ENCODE results near the gene UBE2J2. TPM values are rescaled to one million over a fixed set of nuclear protein-coding genes. Genes with fewer than 3 reads are reported as not detected.
A peak's percentile ranks its signal among the peaks of the same experiment; 100 is the strongest.

Gene UBE2J2
- polyA plus RNA-seq, 1 donor from 2014 or later: 74.3 TPM

GRCh38 chr1:1305300-1306069 is 31.8 kb upstream of the UBE2J2 start:
- Mint-ChIP-seq H3K9me3 (no peaks in the 10 kb centered on the region), H3K36me3 (no peaks in the 10 kb centered on the region), H3K4me3 (peak overlapping the region; percentile 87 to 96 (median 94)), H3K27ac (peak overlapping the region; percentile 84 to 95 (median 87)), H3K27me3 (no peaks in the 10 kb centered on the region), H3K4me1 (peaks cover 12 to 18% (median 13%) of the 10 kb centered on the region in 3 donors)

GRCh38 chr1:1304331-1305299 is 31.0 kb upstream of the UBE2J2 start:
- no peaks in the 10 kb centered on the region for H3K36me3 Mint-ChIP-seq
- peak overlapping the region; percentile 87 to 96 (median 94) for H3K4me3 Mint-ChIP-seq
- H3K9me3 Mint-ChIP-seq: no peaks in the 10 kb centered on the region
- no peaks in the 10 kb centered on the region for H3K27me3 Mint-ChIP-seq
- H3K27ac Mint-ChIP-seq: peak overlapping the region; percentile 84 to 95 (median 87)
- H3K4me1 Mint-ChIP-seq: peaks cover 13 to 18% (median 18%) of the 10 kb centered on the region in 3 donors

- no peak overlapping the region for H3K27ac Mint-ChIP-seq
- H3K4me1 Mint-ChIP-seq: peaks cover 13 to 18% (median 16%) of the 10 kb centered on the region in 3 donors
- H3K9me3 Mint-ChIP-seq: no peaks in the 10 kb centered on the region
- H3K4me3 Mint-ChIP-seq: no peak overlapping the region
- H3K27me3 Mint-ChIP-seq: no peaks in the 10 kb centered on the region
- no peaks in the 10 kb centered on the region for H3K36me3 Mint-ChIP-seq
These were observed 30.1 kb upstream of the UBE2J2 start for GRCh38 chr1:1303736-1304135.

- no peaks in the 10 kb centered on the region for H3K36me3 Mint-ChIP-seq
- no peak overlapping the region for H3K4me3 Mint-ChIP-seq
- no peaks in the 10 kb centered on the region for H3K27me3 Mint-ChIP-seq
These were observed 29.4 kb upstream of the UBE2J2 start for GRCh38 chr1:1302951-1303509.

GRCh38 chr1:1302006-1302430 is 28.4 kb upstream of the UBE2J2 start:
- Mint-ChIP-seq H3K9me3 (no peaks in the 10 kb centered on the region), H3K27me3 (no peaks in the 10 kb centered on the region), H3K27ac (no peak overlapping the region), H3K36me3 (no peaks in the 10 kb centered on the region), H3K4me1 (peaks cover 13 to 16% (median 16%) of the 10 kb centered on the region in 3 donors), H3K4me3 (no peak overlapping the region)

More at GRCh38 chr1:1302951-1303509, 29.4 kb upstream of the UBE2J2 start:
- no peak overlapping the region for H3K27ac Mint-ChIP-seq
- H3K4me1 Mint-ChIP-seq: peaks cover 13 to 18% (median 16%) of the 10 kb centered on the region in 3 donors
- H3K9me3 Mint-ChIP-seq: no peaks in the 10 kb centered on the region

- no peaks in the 10 kb centered on the region for H3K27me3 Mint-ChIP-seq
- H3K27ac Mint-ChIP-seq: no peak overlapping the region
- no peaks in the 10 kb centered on the region for H3K9me3 Mint-ChIP-seq
- no peaks in the 10 kb centered on the region for H3K36me3 Mint-ChIP-seq
- H3K4me3 Mint-ChIP-seq: peak overlapping the region in 1 of 4 donors; percentile 50
- H3K4me1 Mint-ChIP-seq: peaks cover 3 to 7% (median 5%) of the 10 kb centered on the region in 3 donors
These were observed 26.7 kb upstream of the UBE2J2 start for GRCh38 chr1:1300352-1300739.

- Mint-ChIP-seq H3K27ac (no peak overlapping the region), H3K4me3 (peak overlapping the region in 1 of 4 donors; percentile 50), H3K27me3 (no peaks in the 10 kb centered on the region), H3K36me3 (no peaks in the 10 kb centered on the region), H3K4me1 (peaks cover 0 to 7% (median 2%) of the 10 kb centered on the region in 3 donors), H3K9me3 (no peaks in the 10 kb centered on the region)
These were observed 26.2 kb upstream of the UBE2J2 start for GRCh38 chr1:1299686-1300351.

GRCh38 chr1:1298861-1299685 is 25.4 kb upstream of the UBE2J2 start:
- Mint-ChIP-seq H3K27ac (no peak overlapping the region), H3K27me3 (no peaks in the 10 kb centered on the region), H3K4me3 (no peak overlapping the region), H3K36me3 (no peaks in the 10 kb centered on the region), H3K4me1 (peaks cover 0 to 6% (median 0%) of the 10 kb centered on the region in 3 donors), H3K9me3 (no peaks in the 10 kb centered on the region)

GRCh38 chr1:1297802-1298424 is 24.3 kb upstream of the UBE2J2 start:
- Mint-ChIP-seq H3K36me3 (no peaks in the 10 kb centered on the region), H3K27ac (no peak overlapping the region), H3K4me1 (peaks cover 0 to 6% (median 0%) of the 10 kb centered on the region in 3 donors), H3K4me3 (no peak overlapping the region), H3K9me3 (no peaks in the 10 kb centered on the region), H3K27me3 (no peaks in the 10 kb centered on the region)

- no peak overlapping the region for H3K27ac Mint-ChIP-seq
- no peaks in the 10 kb centered on the region for H3K9me3 Mint-ChIP-seq
- peaks cover 0 to 11% (median 6%) of the 10 kb centered on the region in 3 donors for H3K4me1 Mint-ChIP-seq
- H3K4me3 Mint-ChIP-seq: no peak overlapping the region
- no peaks in the 10 kb centered on the region for H3K36me3 Mint-ChIP-seq
- H3K27me3 Mint-ChIP-seq: no peaks in the 10 kb centered on the region
These were observed 22.7 kb upstream of the UBE2J2 start for GRCh38 chr1:1296070-1297061.

- H3K36me3 Mint-ChIP-seq: no peaks in the 10 kb centered on the region
- peaks cover 0 to 11% (median 6%) of the 10 kb centered on the region in 3 donors for H3K4me1 Mint-ChIP-seq
- no peaks in the 10 kb centered on the region for H3K9me3 Mint-ChIP-seq
- no peak overlapping the region for H3K27ac Mint-ChIP-seq
- H3K27me3 Mint-ChIP-seq: no peaks in the 10 kb centered on the region
- no peak overlapping the region for H3K4me3 Mint-ChIP-seq
These were observed 21.7 kb upstream of the UBE2J2 start for GRCh38 chr1:1295154-1295923.

Measured in IgD-negative memory B cell (primary cell).